Superior temporal gyrus (tissue), 1 donor: Measurements from ENCODE around the gene IKZF4.
"Not testable (repeated sequence)": the region's sequence is repeated elsewhere in the genome, so short reads cannot be mapped to it uniquely, and the experiment has no call there.

ENCODE experiments used
- DNase-seq: peaks from one replicate; pipeline ENCODE4 v3.0.0-alpha.2; 2016; ENCODE audit errors: extremely low spot score

IKZF4 gene

GRCh38 chr12:55999522-55999921 is 21.3 kb upstream of the IKZF4 start:
- not testable (repeated sequence) for DNase-seq

- DNase-seq: not testable (repeated sequence)
Measured at GRCh38 chr12:55999999-56000540, 20.8 kb upstream of the IKZF4 start.

- no peak for DNase-seq
Measured at GRCh38 chr12:56001487-56002100, 19.2 kb upstream of the IKZF4 start.

GRCh38 chr12:56003376-56003775 is 17.5 kb upstream of the IKZF4 start:
- DNase-seq: not testable (repeated sequence)

- DNase-seq: no peak
Measured at GRCh38 chr12:56004211-56004610, 16.6 kb upstream of the IKZF4 start.

- peak; percentile 34 for DNase-seq
Measured at GRCh38 chr12:56007564-56008559, 13.0 kb upstream of the IKZF4 start.

GRCh38 chr12:56010111-56010570 is 10.7 kb upstream of the IKZF4 start:
- no peak for DNase-seq

GRCh38 chr12:56011509-56012090 is 9.2 kb upstream of the IKZF4 start:
- DNase-seq: no peak

- peak; percentile 21 for DNase-seq
Measured at GRCh38 chr12:56013482-56013881, 7.4 kb upstream of the IKZF4 start.

- no peak for DNase-seq
Measured at GRCh38 chr12:56014205-56014604, 6.6 kb upstream of the IKZF4 start.

GRCh38 chr12:56017181-56017580 is 3.7 kb upstream of the IKZF4 start:
- no peak for DNase-seq

- DNase-seq: no peak
Measured at GRCh38 chr12:56018356-56018755, 2.5 kb upstream of the IKZF4 start.

- no peak for DNase-seq
Measured at GRCh38 chr12:56021889-56022497, 1.1 kb downstream of the IKZF4 start.

- DNase-seq: no peak
Measured at GRCh38 chr12:56028511-56029165, 7.8 kb downstream of the IKZF4 start.

- DNase-seq: no peak
Measured at GRCh38 chr12:56029166-56029519, 8.3 kb downstream of the IKZF4 start.

- DNase-seq: peak; percentile 62
Measured at GRCh38 chr12:56029666-56030293, 8.9 kb downstream of the IKZF4 start.

GRCh38 chr12:56031987-56032386 is 11.1 kb downstream of the IKZF4 start:
- DNase-seq: no peak

- DNase-seq: no peak
Measured at GRCh38 chr12:56034586-56035332, 13.9 kb downstream of the IKZF4 start.

- no peak for DNase-seq
Measured at GRCh38 chr12:56037161-56037560, 16.3 kb downstream of the IKZF4 start.

GRCh38 chr12:56038022-56038655 is 17.3 kb downstream of the IKZF4 start:
- DNase-seq: no peak
